GM18498 (cell line): Measurements from ENCODE around the gene PHLDB3.

ENCODE experiments used
- ATAC-seq: cut with Tn5 transposase; IDR thresholded peaks from one replicate; pipeline ENCODE4 v1.9.1; 2021; ENCODE audit warnings: mild to moderate bottlenecking, moderate library complexity; ENCODE audit not compliant: unreplicated experiment

Gene PHLDB3

GRCh38 chr19:43501661-43502418 lies 2.7 kb downstream of the PHLDB3 start:
- no peak for ATAC-seq

- no peak for ATAC-seq
Observed at GRCh38 chr19:43499042-43499441, 5.5 kb downstream of the PHLDB3 start.

- no peak for ATAC-seq
Observed at GRCh38 chr19:43498233-43498842, 6.2 kb downstream of the PHLDB3 start.

DNA sequence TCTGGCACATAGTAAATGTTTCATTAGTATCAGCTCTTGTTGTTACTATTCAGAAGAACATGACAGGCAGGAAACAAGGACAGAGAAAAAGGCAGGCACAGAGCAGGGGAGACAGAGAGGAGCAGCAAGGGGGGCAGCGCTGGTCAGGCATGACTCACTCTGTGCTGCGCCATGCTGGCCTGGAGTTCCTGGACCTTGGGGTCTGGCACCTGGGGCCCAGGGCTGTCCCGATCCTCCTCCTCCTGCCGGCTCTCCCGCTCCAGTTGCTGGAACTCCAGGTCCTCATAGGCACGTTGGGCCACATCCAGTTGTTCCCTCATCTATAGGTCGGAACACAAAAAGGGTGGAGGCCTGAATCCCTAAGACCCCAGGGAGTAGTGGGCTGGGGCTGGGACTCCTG lies 7.6 kb downstream of the PHLDB3 start:
- ATAC-seq = no peak

GRCh38 chr19:43495082-43495481 lies 9.5 kb downstream of the PHLDB3 start:
- no peak for ATAC-seq

DNA sequence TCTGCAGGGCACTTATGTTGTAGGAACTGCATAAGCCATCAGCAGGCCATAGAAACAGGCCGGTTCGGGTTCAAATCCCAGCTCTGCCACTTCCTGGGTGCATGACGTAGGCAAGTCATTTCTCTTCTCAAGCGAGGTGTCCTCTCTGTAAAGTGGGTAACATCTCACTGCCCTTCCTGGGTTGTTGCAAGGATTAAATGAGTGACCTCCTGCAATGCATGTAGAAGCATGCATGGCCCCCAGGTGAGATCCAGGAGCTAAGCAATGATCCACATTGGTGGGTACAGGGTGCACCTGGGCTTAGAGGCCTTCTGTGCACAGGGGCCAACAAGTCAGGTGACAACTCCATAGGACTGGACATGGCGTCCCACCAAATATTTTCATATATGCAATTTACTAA lies 13.8 kb downstream of the PHLDB3 start:
- ATAC-seq = no peak

GRCh38 chr19:43489979-43490599 lies 14.5 kb downstream of the PHLDB3 start:
- no peak for ATAC-seq

- ATAC-seq = no peak
Observed at GRCh38 chr19:43489310-43489709, 15.2 kb downstream of the PHLDB3 start.

DNA sequence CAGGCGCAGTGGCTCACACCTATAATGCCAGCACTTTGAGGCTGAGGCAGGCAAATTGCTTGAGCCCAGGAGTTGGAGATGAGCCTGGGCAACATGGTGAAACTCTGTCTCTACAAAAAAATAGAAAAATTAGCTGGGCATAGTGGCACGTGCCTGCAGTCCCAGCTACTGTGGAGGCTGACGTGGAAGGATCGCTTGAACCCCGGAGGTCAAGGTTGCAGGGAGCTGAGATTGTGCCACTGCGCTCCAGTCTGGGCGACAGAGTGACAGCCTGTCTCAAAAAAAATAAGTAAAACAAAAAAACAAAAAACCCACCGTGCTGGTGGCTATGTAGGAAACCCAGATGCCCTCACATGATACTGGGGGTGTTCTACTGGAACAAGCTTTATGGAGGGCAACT lies 16.4 kb downstream of the PHLDB3 start:
- no peak for ATAC-seq

DNA sequence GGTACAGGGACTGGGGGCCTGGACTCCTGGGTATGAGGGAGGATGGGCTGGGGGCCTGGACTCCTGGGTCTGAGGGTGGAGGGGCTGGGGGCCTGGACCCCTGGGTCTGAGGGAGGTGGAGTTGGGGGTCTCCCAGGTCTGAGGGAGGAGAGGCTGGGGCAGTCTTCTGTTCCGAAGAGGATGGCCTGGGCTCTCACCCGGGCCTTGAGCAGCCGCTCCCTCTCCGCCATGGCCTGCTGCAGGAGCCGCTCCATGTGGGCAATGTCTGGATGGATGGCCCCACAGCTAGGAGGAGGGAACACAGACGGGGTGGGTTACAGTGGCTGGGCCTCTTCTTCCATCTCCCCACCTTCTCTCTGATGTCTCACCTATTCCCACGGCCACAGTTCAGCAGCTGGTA lies 18.1 kb downstream of the PHLDB3 start:
- ATAC-seq = no peak

- no peak for ATAC-seq
Observed at GRCh38 chr19:43485951-43486350, 18.6 kb downstream of the PHLDB3 start.

GRCh38 chr19:43483281-43483680 lies 21.3 kb downstream of the PHLDB3 start:
- ATAC-seq = no peak

DNA sequence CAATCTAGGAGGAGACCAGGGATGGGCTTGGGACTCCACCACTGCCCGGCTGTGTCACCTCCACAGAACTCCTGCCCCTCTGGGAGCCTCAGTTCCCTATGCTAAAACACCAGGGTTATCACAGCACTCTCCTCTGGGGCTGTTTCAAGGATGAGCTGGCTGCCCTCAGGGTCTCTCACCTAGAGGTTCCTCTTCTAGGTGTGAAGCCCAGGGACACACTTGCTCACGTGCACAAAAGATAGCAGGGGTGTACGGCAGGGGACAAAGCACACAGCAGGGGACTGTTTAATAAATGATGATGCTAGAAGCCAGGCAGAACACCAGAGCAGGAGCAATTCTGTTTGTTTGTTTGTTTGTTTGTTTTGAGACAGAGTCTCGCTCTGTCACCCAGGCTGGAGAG lies 22.4 kb downstream of the PHLDB3 start:
- ATAC-seq = no peak

DNA sequence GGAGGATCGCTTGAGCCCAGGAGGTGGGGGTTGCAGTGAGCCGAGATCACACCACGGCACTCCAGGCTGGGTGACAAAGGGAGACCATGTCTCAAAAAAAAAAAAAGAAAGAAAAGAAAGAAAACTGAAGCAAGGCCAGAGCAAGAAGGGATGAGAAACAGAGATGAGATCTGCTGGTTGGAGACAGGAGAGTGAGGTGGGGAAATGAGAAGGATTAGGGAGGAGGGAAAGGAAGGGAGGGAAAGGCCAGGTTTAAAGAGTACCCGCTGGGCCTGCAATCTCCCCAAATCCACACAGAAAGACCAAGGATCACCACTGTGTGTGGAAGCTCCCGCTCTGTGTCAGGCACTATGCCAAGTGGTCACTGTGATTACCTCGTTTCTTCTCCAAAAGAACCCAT lies 22.8 kb downstream of the PHLDB3 start:
- no peak for ATAC-seq

DNA sequence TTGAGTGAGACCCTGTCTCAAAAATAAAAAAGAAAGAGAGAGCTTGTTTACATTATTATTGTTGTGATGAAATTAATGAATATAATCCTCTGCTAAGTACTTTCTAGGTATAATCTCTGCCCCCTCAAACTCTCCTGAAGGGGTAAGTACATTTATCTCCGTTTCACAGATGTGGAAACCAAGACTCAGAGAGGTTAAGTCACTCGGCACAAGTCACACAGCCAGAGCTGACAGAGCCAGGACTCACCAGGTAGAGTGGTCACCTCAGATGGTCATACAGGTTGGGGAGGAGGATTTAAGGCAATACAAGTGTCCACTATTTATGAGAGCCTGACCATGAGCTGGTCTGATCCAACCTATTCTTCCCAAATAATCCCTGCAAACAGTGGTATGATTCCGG lies 24.0 kb downstream of the PHLDB3 start:
- ATAC-seq = no peak

GRCh38 chr19:43479961-43480561 lies 24.5 kb downstream of the PHLDB3 start:
- no peak for ATAC-seq

DNA sequence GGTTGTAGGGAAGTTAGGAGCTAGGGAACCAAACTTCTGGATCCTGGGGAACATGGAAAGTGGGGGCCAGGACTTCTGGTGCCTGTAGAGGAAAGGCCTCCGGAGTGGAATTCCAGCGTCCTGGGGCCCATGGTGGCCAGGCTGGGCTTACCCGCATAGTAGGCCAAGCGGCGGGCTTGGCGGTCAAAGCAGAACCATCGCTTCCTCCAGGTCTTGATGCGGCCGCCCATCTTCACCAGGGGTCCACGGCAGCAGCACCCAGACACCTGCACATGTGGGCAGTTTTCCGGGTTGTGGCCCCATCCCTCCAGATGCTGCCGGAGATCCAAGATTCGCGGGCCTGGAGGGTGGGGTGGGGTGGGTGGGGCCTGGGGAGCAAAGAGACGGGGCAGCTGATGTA lies 25.3 kb downstream of the PHLDB3 start:
- no peak for ATAC-seq

GRCh38 chr19:43478323-43478722 lies 26.2 kb downstream of the PHLDB3 start:
- no peak for ATAC-seq

DNA sequence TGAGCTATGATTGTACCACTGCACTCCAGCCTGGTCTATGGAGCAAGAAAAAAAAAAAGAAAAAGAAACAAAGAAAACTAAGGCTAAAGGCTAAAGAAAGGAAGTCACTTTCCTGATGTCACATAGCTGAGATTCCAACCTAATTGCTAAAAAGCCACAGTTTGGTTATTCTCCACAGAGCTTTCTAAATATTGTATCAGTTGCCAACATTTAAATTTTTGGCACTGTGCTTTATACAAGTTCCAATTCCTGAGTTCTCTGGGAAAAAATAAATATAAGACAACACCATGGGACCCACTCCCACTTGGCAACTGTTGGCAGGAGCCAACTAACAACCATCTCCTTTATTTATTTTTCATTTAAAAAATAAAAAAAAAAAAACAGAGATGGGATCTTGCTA lies 27.9 kb downstream of the PHLDB3 start:
- ATAC-seq = no peak

DNA sequence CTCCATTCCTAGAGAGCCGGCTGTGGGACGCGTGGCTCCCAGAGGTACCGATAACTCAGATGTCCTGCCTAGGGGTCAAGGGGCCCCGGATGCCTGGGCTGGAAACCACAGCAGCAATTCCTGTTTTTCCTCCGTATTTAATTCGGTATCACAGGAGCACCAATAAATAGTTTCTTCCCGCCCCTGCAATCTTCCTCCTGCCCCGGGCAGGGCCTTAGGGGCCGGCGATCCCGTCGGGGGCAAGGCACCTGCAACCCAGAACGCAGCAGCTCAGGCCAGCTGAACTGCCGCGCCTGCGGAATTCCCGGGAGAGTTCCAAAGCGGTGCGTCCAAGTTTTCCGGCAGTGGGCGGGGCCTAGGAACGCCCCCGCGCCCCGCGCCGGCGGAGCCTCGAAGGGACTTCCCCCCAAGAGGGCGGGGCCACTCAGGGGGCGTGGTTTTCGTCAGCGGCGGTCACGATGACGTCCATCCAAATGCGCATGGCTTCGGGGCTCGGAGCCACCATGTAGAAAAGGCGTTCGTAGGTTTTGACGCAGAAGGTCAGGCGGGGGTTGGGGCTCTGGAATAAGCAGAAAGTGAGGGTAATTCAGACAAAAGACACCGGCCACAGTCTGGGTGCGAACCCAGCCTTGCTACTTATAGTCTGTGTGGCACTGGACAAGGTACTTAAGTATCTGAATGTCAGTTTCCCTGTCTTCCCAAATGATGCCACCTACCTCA lies 29.4 kb downstream of the PHLDB3 start:
- peak; percentile 78 for ATAC-seq

DNA sequence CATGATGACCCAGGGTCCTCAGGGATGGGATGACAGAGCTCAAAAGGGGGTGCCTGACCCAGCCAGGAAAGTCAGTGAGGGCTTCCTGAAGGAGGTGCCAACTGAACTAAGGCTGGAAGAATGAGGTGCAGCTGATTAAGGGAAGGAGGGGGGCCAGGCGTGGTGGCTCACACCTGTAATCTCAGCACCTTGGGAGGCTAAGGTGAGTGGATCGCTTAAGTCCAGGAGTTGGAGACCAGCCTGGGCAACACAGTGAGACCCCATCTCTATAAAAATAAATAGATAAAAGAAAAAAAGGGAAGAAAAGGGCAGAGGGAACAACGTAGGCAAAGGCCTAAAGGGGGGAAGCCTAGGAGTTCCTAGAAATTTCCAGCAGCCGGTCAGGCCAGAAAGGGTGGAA lies 30.1 kb downstream of the PHLDB3 start:
- no peak for ATAC-seq
